ENCODE data around the gene RPP40. TPM values are rescaled to one million over a fixed set of nuclear protein-coding genes. Genes with fewer than 3 reads are reported as not detected.
A peak's percentile ranks its signal among the peaks of the same experiment; 100 is the strongest.

RPP40 gene
- total RNA-seq, 4 donors from 2014 or later: 1.6 to 8.7 (median 4.6) TPM; not detected in 1

GRCh38 chr6:4961322-4962168, 42.3 kb downstream of the RPP40 start:
- H3K27me3 ChIP-seq: no peaks in the 10 kb centered on the region
- H3K36me3 ChIP-seq: no peaks in the 10 kb centered on the region
- H3K4me1 ChIP-seq: no peaks in the 10 kb centered on the region
- TF ChIP-seq POLR2AphosphoS5 (IDR thresholded peaks at IDR 0.05): no peak
- TF ChIP-seq POLR2A (IDR thresholded peaks at IDR 0.05): no peak
- no peak for TF ChIP-seq EP300 (IDR thresholded peaks at IDR 0.05; ENCODE audit: low read depth)
- TF ChIP-seq, protein P1, sequence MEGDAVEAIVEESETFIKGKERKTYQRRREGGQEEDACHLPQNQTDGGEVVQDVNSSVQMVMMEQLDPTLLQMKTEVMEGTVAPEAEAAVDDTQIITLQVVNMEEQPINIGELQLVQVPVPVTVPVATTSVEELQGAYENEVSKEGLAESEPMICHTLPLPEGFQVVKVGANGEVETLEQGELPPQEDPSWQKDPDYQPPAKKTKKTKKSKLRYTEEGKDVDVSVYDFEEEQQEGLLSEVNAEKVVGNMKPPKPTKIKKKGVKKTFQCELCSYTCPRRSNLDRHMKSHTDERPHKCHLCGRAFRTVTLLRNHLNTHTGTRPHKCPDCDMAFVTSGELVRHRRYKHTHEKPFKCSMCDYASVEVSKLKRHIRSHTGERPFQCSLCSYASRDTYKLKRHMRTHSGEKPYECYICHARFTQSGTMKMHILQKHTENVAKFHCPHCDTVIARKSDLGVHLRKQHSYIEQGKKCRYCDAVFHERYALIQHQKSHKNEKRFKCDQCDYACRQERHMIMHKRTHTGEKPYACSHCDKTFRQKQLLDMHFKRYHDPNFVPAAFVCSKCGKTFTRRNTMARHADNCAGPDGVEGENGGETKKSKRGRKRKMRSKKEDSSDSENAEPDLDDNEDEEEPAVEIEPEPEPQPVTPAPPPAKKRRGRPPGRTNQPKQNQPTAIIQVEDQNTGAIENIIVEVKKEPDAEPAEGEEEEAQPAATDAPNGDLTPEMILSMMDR (IDR thresholded peaks at IDR 0.05): no peak
- no peak for DNase-seq
- no peak overlapping the region for H3K27ac ChIP-seq
- no peaks in the 10 kb centered on the region for H3K9me3 ChIP-seq
- 80 to 89% methylated on average over 6 to 10 of the region's 10 CpGs for WGBS, 2 donors (ENCODE audit: low coverage in 1 of 2)
- intact Hi-C loops (cut with DNase I; ENCODE audit: low total_unique reads) (no loop called here), in situ Hi-C loops (cut with MboI; ENCODE audit: low pct_ligation_motif_present in 1 of 4, low pct_unique_long_range_greater_than_20kb in 1 of 4, low sequenced_read_pairs in 3 of 4) (no loop called here)
- H3K4me3 ChIP-seq: no peak overlapping the region

DNA sequence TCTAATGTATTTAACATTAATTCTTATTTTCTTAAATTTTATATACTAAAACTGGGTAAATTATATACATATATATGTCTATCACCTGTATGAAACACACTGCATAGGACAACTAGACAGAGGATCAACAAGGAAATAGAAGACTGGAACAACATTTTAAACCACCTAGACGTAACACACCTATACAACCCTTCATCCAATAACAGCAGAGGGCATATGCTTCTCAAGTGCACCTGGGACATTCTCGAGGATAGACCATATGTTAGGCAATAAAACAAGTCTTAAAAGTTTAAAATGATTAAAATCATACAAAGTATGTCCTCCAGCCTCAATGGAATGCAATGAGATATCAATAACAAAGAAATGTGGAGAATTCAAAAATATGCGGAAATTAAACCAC, 45.2 kb downstream of the RPP40 start:
- no peak for TF ChIP-seq EP300 (IDR thresholded peaks at IDR 0.05; ENCODE audit: low read depth)
- no peak for TF ChIP-seq POLR2AphosphoS5 (IDR thresholded peaks at IDR 0.05)
- TF ChIP-seq, protein P1 (IDR thresholded peaks at IDR 0.05): no peak
- TF ChIP-seq POLR2A (IDR thresholded peaks at IDR 0.05): no peak
- Histone ChIP-seq H3K4me1 (no peaks in the 10 kb centered on the region), H3K27me3 (no peaks in the 10 kb centered on the region), H3K4me3 (no peak overlapping the region), H3K27ac (no peak overlapping the region), H3K36me3 (peaks cover 0 to 12% (median 5%) of the 10 kb centered on the region in 4 donors), H3K9me3 (no peaks in the 10 kb centered on the region)
- 79 to 84% methylated on average over 3 of the region's 3 CpGs for WGBS, 2 donors (ENCODE audit: low coverage in 1 of 2)
- in situ Hi-C loops (cut with MboI; ENCODE audit: low pct_ligation_motif_present in 1 of 4, low pct_unique_long_range_greater_than_20kb in 1 of 4, low sequenced_read_pairs in 3 of 4) (no loop called here), intact Hi-C loops (cut with DNase I; ENCODE audit: low total_unique reads) (no loop called here)
- no peak for DNase-seq

DNA sequence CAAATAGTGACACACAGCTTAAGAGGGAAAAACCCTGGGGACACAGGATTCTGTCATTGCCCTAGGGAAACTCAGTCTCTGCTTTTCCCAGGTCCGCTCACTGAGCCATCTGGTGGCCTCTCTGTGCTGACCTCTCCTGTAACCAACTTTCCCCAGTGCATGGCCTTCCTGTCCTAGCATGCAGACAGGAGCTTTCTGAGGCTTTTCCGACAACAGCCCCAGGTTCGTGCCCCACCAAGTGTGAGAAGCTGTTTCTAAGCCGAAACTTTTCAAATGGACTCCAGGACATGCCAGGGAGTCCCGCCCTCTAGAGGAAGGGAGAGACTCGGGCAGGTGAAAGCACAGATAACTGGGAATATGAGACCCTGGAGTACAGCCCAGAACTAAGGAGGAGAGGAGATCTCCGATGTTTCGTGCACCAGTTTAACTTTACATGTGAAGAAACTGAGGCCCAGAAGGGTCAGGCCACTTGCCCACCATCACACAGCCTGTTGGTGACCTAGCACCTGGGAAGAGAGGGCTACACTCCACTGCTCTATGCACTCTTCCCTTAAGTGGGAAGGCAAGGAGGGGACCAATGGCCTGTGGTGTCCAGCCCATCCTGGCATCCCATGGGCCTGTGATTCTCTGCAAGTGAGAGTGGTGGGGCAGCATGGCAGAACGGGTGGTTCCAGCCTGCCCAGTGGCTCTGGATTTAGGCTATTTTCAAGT, 46.2 kb downstream of the RPP40 start:
- in situ Hi-C loops (cut with MboI; ENCODE audit: low pct_ligation_motif_present in 1 of 4, low pct_unique_long_range_greater_than_20kb in 1 of 4, low sequenced_read_pairs in 3 of 4): no loop called here
- Histone ChIP-seq H3K27me3 (no peaks in the 10 kb centered on the region), H3K4me1 (no peaks in the 10 kb centered on the region), H3K36me3 (peaks cover 0 to 15% (median 5%) of the 10 kb centered on the region in 4 donors), H3K4me3 (no peak overlapping the region), H3K27ac (no peak overlapping the region), H3K9me3 (no peaks in the 10 kb centered on the region)
- intact Hi-C loops (cut with DNase I; ENCODE audit: low total_unique reads): no loop called here
- no peak for DNase-seq
- 50 to 60% methylated on average over 1 to 9 of the region's 9 CpGs for WGBS, 2 donors (ENCODE audit: low coverage in 1 of 2)
- TF ChIP-seq, protein P1 (IDR thresholded peaks at IDR 0.05): peak in 4 of 5 experiments; percentile 11 to 27 (median 13)
- TF ChIP-seq POLR2AphosphoS5 (IDR thresholded peaks at IDR 0.05): no peak
- TF ChIP-seq POLR2A (IDR thresholded peaks at IDR 0.05): no peak
- no peak for TF ChIP-seq EP300 (IDR thresholded peaks at IDR 0.05; ENCODE audit: low read depth)

- no peaks in the 10 kb centered on the region for H3K4me1 ChIP-seq
- no peak overlapping the region for H3K4me3 ChIP-seq
- H3K36me3 ChIP-seq: peaks cover 0 to 17% (median 7%) of the 10 kb centered on the region in 4 donors
- in situ Hi-C loops (cut with MboI; ENCODE audit: low pct_ligation_motif_present in 1 of 4, low pct_unique_long_range_greater_than_20kb in 1 of 4, low sequenced_read_pairs in 3 of 4) (no loop called here), intact Hi-C loops (cut with DNase I; ENCODE audit: low total_unique reads) (no loop called here)
- H3K27me3 ChIP-seq: no peaks in the 10 kb centered on the region
- no peaks in the 10 kb centered on the region for H3K9me3 ChIP-seq
- no peak for TF ChIP-seq EP300 (IDR thresholded peaks at IDR 0.05; ENCODE audit: low read depth)
- TF ChIP-seq POLR2AphosphoS5 (IDR thresholded peaks at IDR 0.05): no peak
- TF ChIP-seq POLR2A (IDR thresholded peaks at IDR 0.05): no peak
- TF ChIP-seq, protein P1 (IDR thresholded peaks at IDR 0.05): no peak
- no peak for DNase-seq
- WGBS, 2 donors (ENCODE audit: low coverage in 1 of 2): 93 to 95% methylated on average over 5 of the region's 5 CpGs
- no peak overlapping the region for H3K27ac ChIP-seq
These were observed 47.2 kb downstream of the RPP40 start for GRCh38 chr6:4956625-4957024.
